Mesendoderm (in vitro differentiated cells): ENCODE results near the gene DAPK1.

Source experiments
- DNase-seq: peaks from one replicate; pipeline ENCODE4 v3.0.0; 2013
- H2AK5ac ChIP-seq: 2 replicates; pipeline ENCODE4 v1.6.1; 2013; ENCODE audit warnings: low read length, inconsistent platforms
- H2BK120ac ChIP-seq: 2 replicates; pipeline ENCODE4 v1.6.1; 2013; ENCODE audit warnings: low read depth, mild to moderate bottlenecking, low read length, moderate library complexity, mixed read lengths
- H2BK15ac ChIP-seq: replicated peaks from 2 replicates; pipeline ENCODE4 v1.6.1; 2013; ENCODE audit warnings: low read depth, mild to moderate bottlenecking, moderate library complexity
- H2BK5ac ChIP-seq: 2 replicates; pipeline ENCODE4 v1.6.1; 2013; ENCODE audit warnings: low read length, inconsistent platforms
- H3K18ac ChIP-seq: 2 replicates; pipeline ENCODE4 v1.6.1; 2013; ENCODE audit warnings: mild to moderate bottlenecking, low read length, mixed read lengths
- H3K23ac ChIP-seq: one replicate; pipeline ENCODE4 v1.6.1; 2013; ENCODE audit warnings: low read length
- H3K27ac ChIP-seq: 2 replicates; pipeline ENCODE4 v1.5.1; 2013; ENCODE audit warnings: low read depth, mild to moderate bottlenecking, inconsistent platforms, low read length, moderate library complexity
- H3K27me3 ChIP-seq: 2 replicates; pipeline ENCODE4 v1.6.1; 2013; ENCODE audit warnings: low read length, control low read depth, mild to moderate bottlenecking, inconsistent platforms; ENCODE audit not compliant: insufficient read depth, poor library complexity
- H3K36me3 ChIP-seq: 2 replicates; pipeline ENCODE4 v1.6.1; 2013; ENCODE audit warnings: low read length, inconsistent platforms; ENCODE audit not compliant: control insufficient read depth, insufficient read depth
- H3K4ac ChIP-seq: one replicate; pipeline ENCODE4 v1.6.1; 2013; ENCODE audit warnings: low read depth, mild to moderate bottlenecking, low read length, moderate library complexity
- H3K4me1 ChIP-seq: 2 replicates; pipeline ENCODE4 v1.6.1; 2013; ENCODE audit warnings: low read depth, low read length, inconsistent platforms; ENCODE audit not compliant: control insufficient read depth
- H3K4me2 ChIP-seq: 2 replicates; pipeline ENCODE4 v1.6.1; 2013; ENCODE audit warnings: low read length
- H3K4me3 ChIP-seq: 2 replicates; pipeline ENCODE4 v1.5.1; 2013; ENCODE audit warnings: mild to moderate bottlenecking, low read length
- H3K56ac ChIP-seq: one replicate; pipeline ENCODE4 v1.6.1; 2013; ENCODE audit warnings: low read length
- H3K79me1 ChIP-seq: 2 replicates; pipeline ENCODE4 v1.6.1; 2013; ENCODE audit warnings: low read length, inconsistent platforms
- H3K79me2 ChIP-seq: 2 replicates; pipeline ENCODE4 v1.6.1; 2013; ENCODE audit warnings: mild to moderate bottlenecking, low read length; ENCODE audit not compliant: control insufficient read depth, insufficient read depth
- H3K9ac ChIP-seq: 2 replicates; pipeline ENCODE4 v1.6.1; 2013; ENCODE audit warnings: low read length, inconsistent platforms
- H4K5ac ChIP-seq: one replicate; pipeline ENCODE4 v1.6.1; 2013; ENCODE audit warnings: low read length
- H4K8ac ChIP-seq: one replicate; pipeline ENCODE4 v1.6.1; 2013; ENCODE audit warnings: low read depth, mild to moderate bottlenecking, control low read depth, low read length, moderate library complexity
- WGBS: extraction: QIAGEN DNeasy Blood & Tissue Kit; methylation state at CpG from one replicate; pipeline ENCODE4 v1.1.7; 2013; ENCODE audit warnings: low lambda C conversion rate, missing lambda C conversion rate; ENCODE audit not compliant: insufficient coverage; ENCODE audit errors: extremely low coverage; 5-methylcytosine and 5-hydroxymethylcytosine counted together

DAPK1 gene

GRCh38 chr9:87586731-87587355 is 89.2 kb downstream of the DAPK1 start:
- no peak overlapping the region for H2BK15ac ChIP-seq
- H3K27me3 ChIP-seq, result no peaks in the 10 kb centered on the region
- no peak overlapping the region for H2BK120ac ChIP-seq
- no peak overlapping the region for H3K9ac ChIP-seq
- peaks cover 4% of the 10 kb centered on the region for H3K79me2 ChIP-seq
- H3K4me2 ChIP-seq, result no peak overlapping the region
- no peaks in the 10 kb centered on the region for H3K36me3 ChIP-seq
- no peak overlapping the region for H3K27ac ChIP-seq
- no peak overlapping the region for H3K56ac ChIP-seq
- H3K4me3 ChIP-seq, result no peak overlapping the region
- no peak overlapping the region for H2AK5ac ChIP-seq
- no peak overlapping the region for H2BK5ac ChIP-seq
- no peak overlapping the region for H4K8ac ChIP-seq
- peaks cover 8% of the 10 kb centered on the region for H3K79me1 ChIP-seq
- no peak overlapping the region for H4K5ac ChIP-seq
- no peaks in the 10 kb centered on the region for H3K4me1 ChIP-seq
- WGBS, result no CpG with 5 or more reads among the region's 9 CpGs
- no peak overlapping the region for H3K23ac ChIP-seq
- DNase-seq, result no peak
- no peak overlapping the region for H3K4ac ChIP-seq
- H3K18ac ChIP-seq, result no peak overlapping the region

GRCh38 chr9:87587356-87587745 is 89.7 kb downstream of the DAPK1 start:
- no peak overlapping the region for H4K8ac ChIP-seq
- H3K23ac ChIP-seq, result no peak overlapping the region
- H3K36me3 ChIP-seq, result no peaks in the 10 kb centered on the region
- no peak overlapping the region for H2BK5ac ChIP-seq
- H3K4me2 ChIP-seq, result no peak overlapping the region
- H3K4me1 ChIP-seq, result no peaks in the 10 kb centered on the region
- no peak overlapping the region for H3K9ac ChIP-seq
- no peaks in the 10 kb centered on the region for H3K27me3 ChIP-seq
- no CpG with 5 or more reads among the region's 6 CpGs for WGBS
- DNase-seq, result no peak
- H3K56ac ChIP-seq, result no peak overlapping the region
- H4K5ac ChIP-seq, result no peak overlapping the region
- no peak overlapping the region for H3K18ac ChIP-seq
- no peak overlapping the region for H3K27ac ChIP-seq
- no peak overlapping the region for H2BK120ac ChIP-seq
- H2AK5ac ChIP-seq, result no peak overlapping the region
- no peak overlapping the region for H2BK15ac ChIP-seq
- H3K79me1 ChIP-seq, result peaks cover 10% of the 10 kb centered on the region
- peaks cover 6% of the 10 kb centered on the region for H3K79me2 ChIP-seq
- no peak overlapping the region for H3K4me3 ChIP-seq
- no peak overlapping the region for H3K4ac ChIP-seq

GRCh38 chr9:87587864-87588263 is 90.2 kb downstream of the DAPK1 start:
- Histone ChIP-seq H4K8ac (no peak overlapping the region), H2BK120ac (no peak overlapping the region), H3K79me1 (peaks cover 11% of the 10 kb centered on the region), H3K18ac (no peak overlapping the region), H3K56ac (no peak overlapping the region), H3K9ac (no peak overlapping the region), H3K79me2 (peaks cover 7% of the 10 kb centered on the region), H2BK15ac (no peak overlapping the region), H2AK5ac (no peak overlapping the region), H4K5ac (no peak overlapping the region), H3K36me3 (no peaks in the 10 kb centered on the region), H3K4me2 (no peak overlapping the region), H3K4me3 (no peak overlapping the region), H3K27ac (no peak overlapping the region), H2BK5ac (no peak overlapping the region), H3K4ac (no peak overlapping the region), H3K23ac (no peak overlapping the region), H3K27me3 (no peaks in the 10 kb centered on the region), H3K4me1 (no peaks in the 10 kb centered on the region)
- no peak for DNase-seq
- no CpG with 5 or more reads among the region's 2 CpGs for WGBS

GRCh38 chr9:87588339-87588738 is 90.7 kb downstream of the DAPK1 start:
- no peak for DNase-seq
- H3K79me2 ChIP-seq, result peaks cover 8% of the 10 kb centered on the region
- H3K4ac ChIP-seq, result no peak overlapping the region
- H3K23ac ChIP-seq, result no peak overlapping the region
- peaks cover 12% of the 10 kb centered on the region for H3K79me1 ChIP-seq
- H2BK15ac ChIP-seq, result no peak overlapping the region
- no peak overlapping the region for H3K9ac ChIP-seq
- no peak overlapping the region for H2BK120ac ChIP-seq
- H2BK5ac ChIP-seq, result no peak overlapping the region
- H3K4me3 ChIP-seq, result no peak overlapping the region
- no peak overlapping the region for H4K8ac ChIP-seq
- no peaks in the 10 kb centered on the region for H3K27me3 ChIP-seq
- H3K27ac ChIP-seq, result no peak overlapping the region
- H2AK5ac ChIP-seq, result no peak overlapping the region
- H3K4me1 ChIP-seq, result no peaks in the 10 kb centered on the region
- no peak overlapping the region for H3K4me2 ChIP-seq
- no peaks in the 10 kb centered on the region for H3K36me3 ChIP-seq
- no peak overlapping the region for H3K56ac ChIP-seq
- H3K18ac ChIP-seq, result no peak overlapping the region
- no peak overlapping the region for H4K5ac ChIP-seq

- Histone ChIP-seq H2AK5ac (no peak overlapping the region), H4K5ac (no peak overlapping the region), H3K23ac (no peak overlapping the region), H3K56ac (no peak overlapping the region), H3K4ac (no peak overlapping the region), H3K18ac (no peak overlapping the region), H3K9ac (no peak overlapping the region), H3K79me2 (peaks cover 16% of the 10 kb centered on the region), H3K36me3 (no peaks in the 10 kb centered on the region), H3K4me3 (no peak overlapping the region), H3K27ac (no peak overlapping the region), H3K4me2 (no peak overlapping the region), H2BK15ac (no peak overlapping the region), H3K27me3 (no peaks in the 10 kb centered on the region), H3K4me1 (no peaks in the 10 kb centered on the region), H2BK120ac (no peak overlapping the region), H2BK5ac (no peak overlapping the region), H4K8ac (no peak overlapping the region), H3K79me1 (peaks cover 21% of the 10 kb centered on the region)
- DNase-seq, result no peak
- WGBS, result no CpG with 5 or more reads among the region's 2 CpGs
These were observed 93.3 kb downstream of the DAPK1 start for GRCh38 chr9:87590996-87591395.
